Testis (tissue), 2 donors: ENCODE measurements around the gene TXNRD3.

Source experiments
- CTCF ChIP-seq, 3 experiments: fragments of 450-650 bp in 2 of 3; fragments of 200-600 bp in 1 of 3; sonication (generic) in 1 of 3; IDR thresholded peaks; one replicate each; pipeline ENCODE4 v1.5.1; 2016 to 2019; ENCODE audit warnings: antibody characterized with exemption in 3 of 3, mild to moderate bottlenecking in 2 of 3, moderate library complexity in 1 of 3
- POLR2A ChIP-seq: fragments of 450-650 bp; IDR thresholded peaks from one replicate; pipeline ENCODE4 v1.6.1; 2017; ENCODE audit warnings: antibody characterized with exemption, mild to moderate bottlenecking, moderate library complexity

- TF ChIP-seq CTCF (IDR thresholded peaks at IDR 0.05) = no peak
- TF ChIP-seq POLR2A = no peak
Measured at GRCh38 chr3:126658584-126658983, 3.7 kb upstream of the TXNRD3 start.
